Neuronal stem cell (in vitro differentiated cells): Measurements from ENCODE around the gene ERC2.

Experiments used
- DNase-seq: peaks from one replicate; pipeline ENCODE4 v3.0.0-alpha.2; 2013; ENCODE audit warnings: low spot score
- H2AFZ ChIP-seq: one replicate; pipeline ENCODE4 v1.6.1; 2013; ENCODE audit warnings: mild to moderate bottlenecking, low read length, inconsistent platforms
- H2AK5ac ChIP-seq: 2 replicates; pipeline ENCODE4 v1.6.1; 2013; ENCODE audit warnings: low read depth, mild to moderate bottlenecking, inconsistent platforms, low read length, moderate library complexity, mixed read lengths
- H2BK120ac ChIP-seq: 2 replicates; pipeline ENCODE4 v1.6.1; 2013; ENCODE audit warnings: low read depth, mild to moderate bottlenecking, inconsistent platforms, low read length, moderate library complexity, mixed read lengths
- H2BK12ac ChIP-seq: one replicate; pipeline ENCODE4 v1.6.1; 2013; ENCODE audit warnings: low read length, inconsistent platforms
- H2BK15ac ChIP-seq: 2 replicates; pipeline ENCODE4 v1.6.1; 2013; ENCODE audit warnings: mild to moderate bottlenecking, low read length, inconsistent platforms, mixed read lengths
- H2BK5ac ChIP-seq: one replicate; pipeline ENCODE4 v1.6.1; 2013; ENCODE audit warnings: inconsistent platforms, mild to moderate bottlenecking, low read length, moderate library complexity
- H3K14ac ChIP-seq: one replicate; pipeline ENCODE4 v1.6.1; 2013; ENCODE audit warnings: low read length, inconsistent platforms
- H3K18ac ChIP-seq: 2 replicates; pipeline ENCODE4 v1.6.1; 2013; ENCODE audit warnings: low read length, inconsistent platforms
- H3K23ac ChIP-seq: 2 replicates; pipeline ENCODE4 v1.6.1; 2013; ENCODE audit warnings: low read depth, mild to moderate bottlenecking, mixed read lengths, low read length, inconsistent platforms; ENCODE audit not compliant: poor library complexity
- H3K27ac ChIP-seq: replicated peaks from 3 replicates; pipeline ENCODE4 v1.5.1; 2013; ENCODE audit warnings: low read length, inconsistent platforms
- H3K27me3 ChIP-seq, 3 experiments: 2 replicates each; pipeline ENCODE4 v1.6.1; 2013; ENCODE audit warnings: low read length in 3 of 3, mild to moderate bottlenecking in 2 of 3, inconsistent platforms in 1 of 3, low read depth in 1 of 3, mixed read lengths in 1 of 3, moderate library complexity in 1 of 3; ENCODE audit not compliant: control insufficient read depth in 3 of 3, insufficient read depth in 3 of 3
- H3K36me3 ChIP-seq, 2 donors: replicated peaks in 1 of 2; 2 replicates each; pipeline ENCODE4 v1.6.1; 2013; ENCODE audit warnings: low read length in 2 of 2; ENCODE audit not compliant: control insufficient read depth in 2 of 2, insufficient read depth in 2 of 2
- H3K4ac ChIP-seq: 2 replicates; pipeline ENCODE4 v1.6.1; 2013; ENCODE audit warnings: inconsistent platforms, mild to moderate bottlenecking, low read length, moderate library complexity
- H3K4me1 ChIP-seq, 2 donors: 1 replicate in 1 of 2; 2 replicates in 1 of 2; pipeline ENCODE4 v1.6.1; 2013; ENCODE audit warnings: low read length in 2 of 2, low read depth in 1 of 2; ENCODE audit not compliant: control insufficient read depth in 2 of 2, insufficient read depth in 1 of 2
- H3K4me2 ChIP-seq: one replicate; pipeline ENCODE4 v1.6.1; 2013; ENCODE audit warnings: mild to moderate bottlenecking, low read length, inconsistent platforms; ENCODE audit not compliant: insufficient read depth, poor library complexity, severe bottlenecking
- H3K4me3 ChIP-seq, 2 donors: 2 replicates each; pipeline ENCODE4 v1.5.1; 2013; ENCODE audit warnings: low read length in 2 of 2, mild to moderate bottlenecking in 2 of 2, inconsistent platforms in 1 of 2, moderate library complexity in 1 of 2
- H3K79me1 ChIP-seq: one replicate; pipeline ENCODE4 v1.6.1; 2013; ENCODE audit warnings: low read depth, mild to moderate bottlenecking, inconsistent platforms, low read length, moderate library complexity
- H3K9ac ChIP-seq: one replicate; pipeline ENCODE4 v1.6.1; 2013; ENCODE audit warnings: mild to moderate bottlenecking, low read depth, low read length, inconsistent platforms; ENCODE audit not compliant: poor library complexity
- H3K9me3 ChIP-seq, 2 donors: replicated peaks in 1 of 2; 2 replicates each; pipeline versions ENCODE3 to v1.6.1; 2013; ENCODE audit warnings: low read length in 2 of 2, mild to moderate bottlenecking in 2 of 2, inconsistent platforms in 1 of 2, low read depth in 1 of 2, mixed read lengths in 1 of 2, moderate library complexity in 1 of 2; ENCODE audit not compliant: control insufficient read depth in 2 of 2, insufficient read depth in 1 of 2
- H4K8ac ChIP-seq: one replicate; pipeline ENCODE4 v1.6.1; 2013; ENCODE audit warnings: low read depth, mild to moderate bottlenecking, inconsistent platforms, low read length, moderate library complexity
- H4K91ac ChIP-seq: one replicate; pipeline ENCODE4 v1.6.1; 2013; ENCODE audit warnings: low read length, low read depth, mild to moderate bottlenecking, inconsistent platforms; ENCODE audit not compliant: poor library complexity
- WGBS, 2 donors: extraction: QIAGEN DNeasy Blood & Tissue Kit; methylation state at CpG; one replicate each; pipeline ENCODE4 v1.1.7; 2013; ENCODE audit warnings: missing lambda C conversion rate in 2 of 2, mixed read lengths in 1 of 2; ENCODE audit not compliant: insufficient read length in 2 of 2, insufficient replicate concordance in 1 of 2; ENCODE audit errors: extremely low coverage in 2 of 2; 5-methylcytosine and 5-hydroxymethylcytosine counted together

The ERC2 gene

GRCh38 chr3:55721716-55722484, 746.4 kb downstream of the ERC2 start:
- Histone ChIP-seq H3K23ac (no peak overlapping the region), H3K14ac (no peak overlapping the region), H2AK5ac (no peak overlapping the region), H2BK15ac (no peak overlapping the region), H3K4me1 (peaks cover 0 to 21% of the 10 kb centered on the region in 2 donors), H2BK12ac (no peak overlapping the region), H3K9me3 (no peaks in the 10 kb centered on the region), H3K27me3 (no peaks in the 10 kb centered on the region), H2BK120ac (no peak overlapping the region), H3K18ac (no peak overlapping the region), H3K27ac (no peak overlapping the region), H3K9ac (no peak overlapping the region), H2BK5ac (no peak overlapping the region), H4K8ac (no peak overlapping the region), H3K4me3 (no peak overlapping the region), H4K91ac (no peak overlapping the region), H3K4ac (no peak overlapping the region), H2AFZ (no peak overlapping the region), H3K4me2 (no peak overlapping the region), H3K36me3 (no peaks in the 10 kb centered on the region), H3K79me1 (no peaks in the 10 kb centered on the region)
- DNase-seq, result no peak
- WGBS, 2 donors, result no CpG with 5 or more reads among the region's 5 CpGs

GRCh38 chr3:55720614-55721013, 747.7 kb downstream of the ERC2 start:
- H2AFZ ChIP-seq, result no peak overlapping the region
- no peak for DNase-seq
- H2BK5ac ChIP-seq, result no peak overlapping the region
- H3K4me3 ChIP-seq, result no peak overlapping the region
- H3K4me1 ChIP-seq, result peaks cover 0 to 21% of the 10 kb centered on the region in 2 donors
- no peaks in the 10 kb centered on the region for H3K27me3 ChIP-seq
- H3K79me1 ChIP-seq, result no peaks in the 10 kb centered on the region
- no peaks in the 10 kb centered on the region for H3K9me3 ChIP-seq
- H3K27ac ChIP-seq, result no peak overlapping the region
- no peak overlapping the region for H2AK5ac ChIP-seq
- H2BK15ac ChIP-seq, result no peak overlapping the region
- no peak overlapping the region for H3K14ac ChIP-seq
- no peak overlapping the region for H4K91ac ChIP-seq
- no peak overlapping the region for H3K23ac ChIP-seq
- H4K8ac ChIP-seq, result no peak overlapping the region
- H3K4me2 ChIP-seq, result no peak overlapping the region
- no peak overlapping the region for H3K9ac ChIP-seq
- no peak overlapping the region for H3K18ac ChIP-seq
- H3K36me3 ChIP-seq, result no peaks in the 10 kb centered on the region
- H2BK120ac ChIP-seq, result no peak overlapping the region
- H2BK12ac ChIP-seq, result no peak overlapping the region
- no peak overlapping the region for H3K4ac ChIP-seq

GRCh38 chr3:55719508-55719907, 748.8 kb downstream of the ERC2 start:
- H2BK120ac ChIP-seq, result no peak overlapping the region
- no peak overlapping the region for H2AFZ ChIP-seq
- H3K4me3 ChIP-seq, result no peak overlapping the region
- peaks cover 0 to 21% of the 10 kb centered on the region in 2 donors for H3K4me1 ChIP-seq
- H3K27me3 ChIP-seq, result no peaks in the 10 kb centered on the region
- H3K9ac ChIP-seq, result no peak overlapping the region
- no peak overlapping the region for H2BK15ac ChIP-seq
- H3K9me3 ChIP-seq, result no peaks in the 10 kb centered on the region
- no peak overlapping the region for H2BK5ac ChIP-seq
- DNase-seq, result no peak
- no peak overlapping the region for H3K18ac ChIP-seq
- H4K8ac ChIP-seq, result no peak overlapping the region
- no peak overlapping the region for H3K23ac ChIP-seq
- H2BK12ac ChIP-seq, result no peak overlapping the region
- no peak overlapping the region for H4K91ac ChIP-seq
- H3K79me1 ChIP-seq, result no peaks in the 10 kb centered on the region
- H2AK5ac ChIP-seq, result no peak overlapping the region
- H3K27ac ChIP-seq, result no peak overlapping the region
- H3K14ac ChIP-seq, result no peak overlapping the region
- no peaks in the 10 kb centered on the region for H3K36me3 ChIP-seq
- H3K4me2 ChIP-seq, result no peak overlapping the region
- no peak overlapping the region for H3K4ac ChIP-seq

GRCh38 chr3:55719006-55719405, 749.3 kb downstream of the ERC2 start:
- H3K36me3 ChIP-seq, result no peaks in the 10 kb centered on the region
- no peak overlapping the region for H3K18ac ChIP-seq
- H3K27ac ChIP-seq, result no peak overlapping the region
- DNase-seq, result no peak
- WGBS, 2 donors, result no CpG with 5 or more reads among the region's 3 CpGs
- H2AK5ac ChIP-seq, result no peak overlapping the region
- H4K8ac ChIP-seq, result no peak overlapping the region
- no peaks in the 10 kb centered on the region for H3K79me1 ChIP-seq
- H3K9ac ChIP-seq, result no peak overlapping the region
- no peaks in the 10 kb centered on the region for H3K27me3 ChIP-seq
- no peak overlapping the region for H2BK120ac ChIP-seq
- no peak overlapping the region for H2BK12ac ChIP-seq
- H3K4ac ChIP-seq, result no peak overlapping the region
- no peak overlapping the region for H3K23ac ChIP-seq
- H3K14ac ChIP-seq, result no peak overlapping the region
- H3K4me3 ChIP-seq, result no peak overlapping the region
- no peaks in the 10 kb centered on the region for H3K9me3 ChIP-seq
- no peak overlapping the region for H4K91ac ChIP-seq
- H3K4me2 ChIP-seq, result no peak overlapping the region
- H2BK15ac ChIP-seq, result no peak overlapping the region
- H3K4me1 ChIP-seq, result peaks cover 0 to 19% of the 10 kb centered on the region in 2 donors
- H2BK5ac ChIP-seq, result no peak overlapping the region
- no peak overlapping the region for H2AFZ ChIP-seq
